ENCODE results near the gene LAMC1.

GRCh38 chr1:183103577-183103976 is 80.4 kb downstream of the LAMC1 start:
- no peak for TF ChIP-seq POLR2AphosphoS5 (IDR thresholded peaks at IDR 0.05; ENCODE audit: low read depth, low read length)
- TF ChIP-seq POLR2A (IDR thresholded peaks at IDR 0.05; ENCODE audit: low read depth, low read length): no peak
- no peak for TF ChIP-seq SPI1 (IDR thresholded peaks at IDR 0.05; ENCODE audit: low read depth, low read length)
- TF ChIP-seq POU2F2 (IDR thresholded peaks at IDR 0.05; ENCODE audit: low read depth, low read length): no peak
